Activated naive CD4-positive, alpha-beta T cell treated with anti-CD3 and anti-CD28 coated beads, Interleukin-2, amount 50 U/mL, for 16 hours (primary cell): Measurements from ENCODE around the gene REC114.
"Not testable (repeated sequence)": the region's sequence is repeated elsewhere in the genome, so short reads cannot be mapped to it uniquely, and the experiment has no call there.

Experiments
- DNase-seq: peaks from one replicate; pipeline ENCODE4 v3.0.0-alpha.2; 2020

The REC114 gene

GRCh38 chr15:73538123-73538522 lies 95.2 kb downstream of the REC114 start:
- no peak for DNase-seq

- no peak for DNase-seq
Observed at GRCh38 chr15:73538563-73539211, 95.7 kb downstream of the REC114 start.

- DNase-seq, result no peak
Observed at GRCh38 chr15:73539212-73540128, 96.5 kb downstream of the REC114 start.

- no peak for DNase-seq
Observed at GRCh38 chr15:73540161-73540560, 97.2 kb downstream of the REC114 start.

- DNase-seq, result no peak
Observed at GRCh38 chr15:73541479-73541878, 98.5 kb downstream of the REC114 start.

GRCh38 chr15:73548925-73549324 lies 106.0 kb downstream of the REC114 start:
- DNase-seq, result not testable (repeated sequence)

GRCh38 chr15:73550190-73550589 lies 107.2 kb downstream of the REC114 start:
- no peak for DNase-seq

GRCh38 chr15:73555080-73555479 lies 112.1 kb downstream of the REC114 start:
- DNase-seq, result no peak

- DNase-seq, result no peak
Observed at GRCh38 chr15:73558529-73558928, 115.6 kb downstream of the REC114 start.

GRCh38 chr15:73560501-73561117 lies 117.6 kb downstream of the REC114 start:
- DNase-seq, result no peak

GRCh38 chr15:73564255-73564654 lies 121.3 kb downstream of the REC114 start:
- no peak for DNase-seq

GRCh38 chr15:73567020-73567419 lies 124.1 kb downstream of the REC114 start:
- DNase-seq, result no peak

- no peak for DNase-seq
Observed at GRCh38 chr15:73568564-73569280, 125.8 kb downstream of the REC114 start.

- no peak for DNase-seq
Observed at GRCh38 chr15:73569361-73569760, 126.4 kb downstream of the REC114 start.

- DNase-seq, result no peak
Observed at GRCh38 chr15:73570355-73571032, 127.5 kb downstream of the REC114 start.

GRCh38 chr15:73571346-73571745 lies 128.4 kb downstream of the REC114 start:
- DNase-seq, result no peak

- no peak for DNase-seq
Observed at GRCh38 chr15:73572296-73572695, 129.3 kb downstream of the REC114 start.

GRCh38 chr15:73573037-73573436 lies 130.1 kb downstream of the REC114 start:
- no peak for DNase-seq

GRCh38 chr15:73573572-73573971 lies 130.6 kb downstream of the REC114 start:
- DNase-seq, result no peak

- no peak for DNase-seq
Observed at GRCh38 chr15:73575636-73576247, 132.8 kb downstream of the REC114 start.

- DNase-seq, result not testable (repeated sequence)
Observed at GRCh38 chr15:73577593-73577992, 134.6 kb downstream of the REC114 start.

- no peak for DNase-seq
Observed at GRCh38 chr15:73578026-73578425, 135.1 kb downstream of the REC114 start.
